ENCODE measurements around the gene ASIP.

- TF ChIP-seq CTCF (IDR thresholded peaks at IDR 0.05) (peak; percentile 98 to 100 (median 100)), POLR2A (IDR thresholded peaks at IDR 0.05) (no peak)
These were observed 71.5 kb downstream of the ASIP start for GRCh38 chr20:34312544-34313217.

Data from Peyer's patch (tissue), 4 donors.